ENCODE measurements around the gene MS4A3. TPM values are rescaled to one million over a fixed set of nuclear protein-coding genes. Genes with fewer than 3 reads are reported as not detected.
"Not testable (repeated sequence)": the region's sequence is repeated elsewhere in the genome, so short reads cannot be mapped to it uniquely, and the experiment has no call there.

MS4A3 gene, protein sequence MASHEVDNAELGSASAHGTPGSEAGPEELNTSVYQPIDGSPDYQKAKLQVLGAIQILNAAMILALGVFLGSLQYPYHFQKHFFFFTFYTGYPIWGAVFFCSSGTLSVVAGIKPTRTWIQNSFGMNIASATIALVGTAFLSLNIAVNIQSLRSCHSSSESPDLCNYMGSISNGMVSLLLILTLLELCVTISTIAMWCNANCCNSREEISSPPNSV
- polyA plus RNA-seq (2012; ENCODE audit: low read depth, missing spikeins) = not detected

DNA sequence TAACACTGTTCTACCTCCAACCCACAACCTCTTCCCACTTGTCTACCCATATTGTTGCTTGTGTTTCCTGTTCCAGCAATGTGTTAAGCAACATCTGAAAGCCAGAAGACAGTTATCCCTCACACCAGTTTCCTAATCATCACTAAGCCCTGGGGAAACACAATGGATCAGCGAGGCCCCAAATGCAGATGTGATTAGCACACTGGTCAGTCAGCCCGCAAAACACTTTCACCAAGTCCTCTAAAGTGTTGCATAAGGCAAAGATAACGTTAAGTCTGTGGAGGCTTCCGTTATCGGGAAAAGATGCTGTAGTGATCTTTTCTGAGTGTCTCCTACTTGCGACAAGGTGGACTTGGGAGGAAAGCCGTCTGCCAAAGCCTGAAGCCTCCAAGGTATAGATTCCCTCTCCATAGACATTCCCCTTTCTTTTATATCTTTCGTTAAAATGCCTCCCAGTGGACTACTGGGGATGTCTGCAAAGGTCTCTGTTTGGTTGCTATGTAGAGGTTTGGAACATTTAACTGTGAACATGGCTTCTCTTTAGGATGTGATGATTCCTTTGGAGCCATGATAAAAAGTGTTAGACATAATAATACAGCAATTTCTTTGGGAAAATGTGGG, at the start of gene MS4A3:
Gene MS4A3 (plus strand): TSS at position 317 of the 621 bp plus-strand sequence. CDS start 4,496 bp downstream, outside the sequence.
- FAIRE-seq (no peak), DNase-seq (ENCODE audit: insufficient read length, low spot score) (no peak)
- TF ChIP-seq SPI1 (IDR thresholded peaks at IDR 0.05; ENCODE audit: low read depth, low read length) = no peak
- TF ChIP-seq PAX5 (IDR thresholded peaks at IDR 0.05; ENCODE audit: insufficient read depth, low read length, severe bottlenecking) = no peak
- no peak for TF ChIP-seq TAF1 (IDR thresholded peaks at IDR 0.05; ENCODE audit: low read depth, low read length)
- no peak for TF ChIP-seq POLR2A (IDR thresholded peaks at IDR 0.05; ENCODE audit: low read depth, low read length)
- no peak for TF ChIP-seq POLR2AphosphoS5 (IDR thresholded peaks at IDR 0.05; ENCODE audit: low read depth, low read length)
- no peak for TF ChIP-seq POU2F2 (IDR thresholded peaks at IDR 0.05; ENCODE audit: low read depth, low read length)

DNA sequence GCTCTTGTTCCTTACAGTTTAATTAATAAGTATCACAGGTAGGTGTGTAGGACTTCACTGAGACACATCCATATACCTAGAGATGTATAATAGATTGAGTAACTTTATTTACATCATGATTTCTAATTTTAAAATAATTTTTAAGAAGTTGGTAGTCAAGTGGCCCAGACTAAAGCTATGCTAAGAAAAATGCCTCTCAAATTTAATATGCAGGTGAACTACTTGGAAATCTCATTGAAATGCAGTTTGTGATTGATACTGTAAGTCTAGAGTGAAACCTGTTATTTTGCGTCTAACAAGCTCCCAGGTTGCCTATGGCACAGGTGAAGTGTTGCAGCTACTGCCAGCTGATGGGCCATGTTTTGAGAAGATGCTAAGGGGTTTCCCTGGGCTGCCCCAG, 39.6 kb upstream of the MS4A3 start, which contains the start of gene OOSP4B:
Gene OOSP4B (plus strand): TSS at position 301 of the 400 bp plus-strand sequence.
- DNase-seq (ENCODE audit: insufficient read length, low spot score) (no peak), FAIRE-seq (no peak)
- TF ChIP-seq POLR2A (IDR thresholded peaks at IDR 0.05; ENCODE audit: low read depth, low read length) (no peak), PAX5 (IDR thresholded peaks at IDR 0.05; ENCODE audit: insufficient read depth, low read length, severe bottlenecking) (no peak)

DNA sequence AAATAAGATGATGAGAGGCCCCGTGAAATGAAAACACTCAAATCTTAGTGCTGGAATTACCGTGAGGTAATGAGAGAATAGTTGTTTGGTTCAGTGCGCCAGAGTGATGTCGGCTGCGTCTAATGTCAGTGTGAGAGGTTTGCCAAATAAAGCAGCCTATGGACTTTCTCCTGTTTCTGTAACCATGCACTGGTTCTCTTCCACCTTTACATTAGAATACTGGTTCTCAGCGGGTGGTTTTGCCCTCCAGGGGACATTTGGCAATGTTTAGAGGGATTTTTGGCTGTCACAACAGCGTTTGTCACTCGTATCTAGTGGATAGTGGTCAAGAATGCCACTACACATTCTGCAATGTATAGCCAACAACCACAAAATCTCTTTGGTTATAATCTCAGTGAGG, 38.4 kb upstream of the MS4A3 start:
- FAIRE-seq (no peak), DNase-seq (ENCODE audit: insufficient read length, low spot score) (no peak)
- TF ChIP-seq PAX5 (IDR thresholded peaks at IDR 0.05; ENCODE audit: insufficient read depth, low read length, severe bottlenecking) (no peak), TAF1 (IDR thresholded peaks at IDR 0.05; ENCODE audit: low read depth, low read length) (no peak), POU2F2 (IDR thresholded peaks at IDR 0.05; ENCODE audit: low read depth, low read length) (no peak), SPI1 (IDR thresholded peaks at IDR 0.05; ENCODE audit: low read depth, low read length) (no peak), POLR2AphosphoS5 (IDR thresholded peaks at IDR 0.05; ENCODE audit: low read depth, low read length) (no peak), POLR2A (IDR thresholded peaks at IDR 0.05; ENCODE audit: low read depth, low read length) (no peak)

DNA sequence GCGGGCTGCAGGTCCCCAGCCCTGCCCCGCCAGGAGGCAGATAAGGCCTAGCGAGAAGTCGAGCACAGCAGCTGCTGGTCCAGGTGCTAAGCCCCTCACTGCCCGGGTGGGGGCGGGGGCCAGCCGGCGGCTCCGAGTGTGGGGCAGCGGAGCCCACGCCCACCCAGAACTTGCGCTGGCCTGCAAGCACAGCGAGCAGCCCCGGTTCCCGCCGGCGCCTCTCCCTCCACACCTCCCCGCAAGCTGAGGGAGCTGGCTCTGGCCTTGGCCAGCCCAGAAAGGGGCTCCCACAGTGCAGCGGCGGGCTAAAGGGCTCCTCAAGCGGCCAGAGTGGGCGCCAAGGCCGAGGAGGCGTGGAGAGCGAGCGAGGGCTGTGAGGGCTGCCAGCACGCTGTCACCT, 36.1 kb upstream of the MS4A3 start:
- DNase-seq (ENCODE audit: insufficient read length, low spot score); FAIRE-seq: not testable (repeated sequence)

DNA sequence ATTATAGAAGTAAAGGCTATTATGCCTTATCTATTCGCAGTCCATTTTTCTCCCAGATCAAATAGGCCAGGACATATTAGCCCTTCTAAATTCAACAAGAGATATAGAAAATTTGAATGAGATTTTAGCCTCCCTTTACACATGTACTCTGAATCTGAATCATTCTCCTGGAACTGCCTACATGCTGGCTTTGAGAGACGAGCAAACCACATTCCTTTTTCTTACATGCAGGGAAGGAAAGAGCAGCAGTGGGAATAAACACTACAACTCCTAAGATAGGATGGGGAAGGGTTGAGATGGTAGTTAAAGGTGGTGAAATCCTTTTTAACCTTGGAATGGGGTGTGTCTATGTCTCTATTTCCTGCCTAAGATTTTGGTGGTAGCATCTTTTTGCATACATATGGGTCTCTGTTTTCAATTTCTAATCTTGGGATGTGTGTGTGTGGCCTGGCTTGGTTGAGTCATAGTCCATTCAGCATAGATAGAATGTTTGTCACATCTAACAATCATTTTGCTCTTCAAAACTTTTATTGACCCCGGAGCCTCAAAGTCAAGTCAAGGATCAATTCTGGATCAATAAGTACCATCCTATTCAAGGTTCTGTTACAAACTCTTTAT, 27.3 kb upstream of the MS4A3 start:
- no peak for TF ChIP-seq POU2F2 (IDR thresholded peaks at IDR 0.05; ENCODE audit: low read depth, low read length)
- TF ChIP-seq SPI1 (IDR thresholded peaks at IDR 0.05; ENCODE audit: low read depth, low read length) = no peak
- TF ChIP-seq PAX5 (IDR thresholded peaks at IDR 0.05; ENCODE audit: insufficient read depth, low read length, severe bottlenecking) = no peak
- TF ChIP-seq TAF1 (IDR thresholded peaks at IDR 0.05; ENCODE audit: low read depth, low read length) = no peak
- no peak for TF ChIP-seq POLR2A (IDR thresholded peaks at IDR 0.05; ENCODE audit: low read depth, low read length)
- TF ChIP-seq POLR2AphosphoS5 (IDR thresholded peaks at IDR 0.05; ENCODE audit: low read depth, low read length) = no peak
- DNase-seq (ENCODE audit: insufficient read length, low spot score) (no peak), FAIRE-seq (no peak)

DNA sequence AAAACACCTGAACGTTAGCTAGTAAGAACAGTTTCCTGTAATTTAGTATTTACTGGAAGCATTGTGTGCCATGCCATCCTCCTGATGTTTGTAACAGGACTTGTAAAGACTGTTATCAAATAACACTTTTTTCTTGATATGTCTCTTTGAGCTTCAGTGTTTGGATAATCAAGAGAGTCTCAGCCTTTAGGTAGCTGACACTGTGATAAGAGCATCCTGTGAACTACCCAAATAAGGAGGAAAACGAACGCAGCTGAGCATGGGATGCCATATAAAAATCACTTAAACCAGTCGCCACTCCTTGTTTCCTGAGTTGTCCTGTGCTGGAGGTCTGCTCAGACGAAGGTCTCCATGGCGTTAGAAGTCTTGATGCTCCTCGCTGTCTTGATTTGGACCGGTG, 16.4 kb upstream of the MS4A3 start, which contains the start of gene OOSP2:
Gene OOSP2 (plus strand): TSS at position 301 of the 400 bp plus-strand sequence. CDS start 51 bp downstream, at position 352.
- FAIRE-seq (no peak), DNase-seq (ENCODE audit: insufficient read length, low spot score) (no peak)
- TF ChIP-seq PAX5 (IDR thresholded peaks at IDR 0.05; ENCODE audit: insufficient read depth, low read length, severe bottlenecking) (no peak), SPI1 (IDR thresholded peaks at IDR 0.05; ENCODE audit: low read depth, low read length) (no peak), TAF1 (IDR thresholded peaks at IDR 0.05; ENCODE audit: low read depth, low read length) (no peak), POLR2AphosphoS5 (IDR thresholded peaks at IDR 0.05; ENCODE audit: low read depth, low read length) (no peak), POLR2A (IDR thresholded peaks at IDR 0.05; ENCODE audit: low read depth, low read length) (no peak), POU2F2 (IDR thresholded peaks at IDR 0.05; ENCODE audit: low read depth, low read length) (no peak)

DNA sequence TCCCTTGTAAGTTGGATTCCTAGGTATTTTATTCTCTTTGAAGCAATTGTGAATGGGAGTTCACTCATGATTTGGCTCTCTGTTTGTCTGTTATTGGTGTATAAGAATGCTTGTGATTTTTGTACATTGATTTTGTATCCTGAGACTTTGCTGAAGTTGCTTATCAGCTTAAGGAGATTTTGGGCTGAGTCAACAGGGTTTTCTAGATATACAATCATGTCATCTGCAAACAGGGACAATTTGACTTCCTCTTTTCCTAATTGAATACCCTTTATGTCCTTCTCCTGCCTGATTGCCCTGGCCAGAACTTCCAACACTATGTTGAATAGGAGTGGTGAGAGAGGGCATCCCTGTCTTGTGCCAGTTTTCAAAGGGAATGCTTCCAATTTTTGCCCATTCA, 6.0 kb upstream of the MS4A3 start:
- not testable (repeated sequence) for FAIRE-seq; DNase-seq (ENCODE audit: insufficient read length, low spot score)

DNA sequence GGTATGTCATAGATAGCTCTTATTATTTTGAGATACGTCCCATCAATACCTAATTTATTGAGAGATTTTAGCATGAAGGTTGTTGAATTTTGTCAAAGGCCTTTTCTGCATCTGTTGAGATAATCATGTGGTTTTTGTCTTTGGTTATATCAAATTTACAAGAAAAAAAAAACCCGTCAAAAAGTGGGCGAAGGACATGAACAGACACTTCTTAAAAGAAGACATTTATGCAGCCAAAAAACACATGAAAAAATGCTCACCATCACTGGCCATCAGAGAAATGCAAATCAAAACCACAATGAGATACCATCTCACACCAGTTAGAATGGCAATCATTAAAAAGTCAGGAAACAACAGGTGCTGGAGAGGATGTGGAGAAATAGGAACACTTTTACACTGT, 5.6 kb upstream of the MS4A3 start:
- DNase-seq (ENCODE audit: insufficient read length, low spot score) = not testable (repeated sequence)

DNA sequence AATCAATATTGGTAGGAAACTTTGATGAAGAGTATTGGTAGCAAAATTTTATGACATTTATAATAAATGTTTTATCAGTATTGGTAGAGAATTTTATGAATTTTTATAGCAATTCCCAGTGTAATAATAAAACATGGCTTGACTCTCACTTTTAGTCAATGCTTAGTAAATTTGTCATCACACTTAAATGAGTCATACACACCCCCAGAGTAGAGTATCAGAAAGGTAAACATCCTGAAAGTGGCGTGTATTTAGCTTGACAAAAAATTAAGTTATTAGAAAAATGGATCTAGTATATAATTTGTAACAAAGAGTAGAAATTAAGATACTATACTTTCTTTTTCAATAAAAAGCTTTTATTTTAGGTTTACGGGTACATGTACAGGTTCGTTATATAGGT, 2.6 kb downstream of the MS4A3 start:
- TF ChIP-seq POU2F2 (IDR thresholded peaks at IDR 0.05; ENCODE audit: low read depth, low read length) (no peak), POLR2A (IDR thresholded peaks at IDR 0.05; ENCODE audit: low read depth, low read length) (no peak), TAF1 (IDR thresholded peaks at IDR 0.05; ENCODE audit: low read depth, low read length) (no peak), POLR2AphosphoS5 (IDR thresholded peaks at IDR 0.05; ENCODE audit: low read depth, low read length) (no peak)
- no peak for DNase-seq (ENCODE audit: insufficient read length, low spot score)
- FAIRE-seq = no peak

More for the DNA sequence above, 5.6 kb upstream of the MS4A3 start:
- not testable (repeated sequence) for FAIRE-seq

DNA sequence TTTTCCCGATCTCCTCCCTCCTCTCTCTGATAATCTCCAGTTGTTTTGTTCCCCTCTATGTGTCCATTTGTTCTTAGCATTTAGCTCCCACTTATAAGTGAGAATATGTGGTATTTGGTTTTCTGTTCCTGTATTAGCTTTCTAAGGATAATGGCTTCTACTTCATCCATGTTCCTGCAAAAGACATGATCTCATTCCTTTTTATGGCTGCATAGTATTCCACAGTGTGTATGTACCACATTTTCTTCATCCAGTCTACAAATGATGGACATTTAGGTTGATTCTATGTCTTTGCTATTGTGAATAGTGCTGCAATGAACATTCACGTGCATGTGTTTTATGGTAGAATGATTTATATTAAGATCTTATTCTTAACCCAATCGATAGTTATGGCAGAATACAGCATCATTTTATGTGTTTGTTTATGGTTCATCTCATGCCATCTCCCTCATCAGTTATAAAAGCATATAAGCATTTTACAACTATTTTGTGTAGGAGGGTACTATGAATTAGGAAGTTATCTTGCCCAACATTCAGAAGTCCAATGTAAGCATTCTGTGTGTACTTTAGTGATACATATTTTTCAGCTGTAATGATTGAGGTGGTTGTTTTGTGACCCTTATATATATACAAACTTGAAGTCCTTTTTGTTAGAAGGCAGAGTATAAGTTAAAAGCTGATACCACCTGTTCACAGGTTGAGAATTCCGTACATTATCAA, 3.2 kb downstream of the MS4A3 start:
- no peak for DNase-seq (ENCODE audit: insufficient read length, low spot score)
- no peak for FAIRE-seq
- TF ChIP-seq PAX5 (IDR thresholded peaks at IDR 0.05; ENCODE audit: insufficient read depth, low read length, severe bottlenecking) = no peak
- no peak for TF ChIP-seq SPI1 (IDR thresholded peaks at IDR 0.05; ENCODE audit: low read depth, low read length)
- no peak for TF ChIP-seq POLR2A (IDR thresholded peaks at IDR 0.05; ENCODE audit: low read depth, low read length)
- TF ChIP-seq TAF1 (IDR thresholded peaks at IDR 0.05; ENCODE audit: low read depth, low read length) = no peak
- TF ChIP-seq POLR2AphosphoS5 (IDR thresholded peaks at IDR 0.05; ENCODE audit: low read depth, low read length) = no peak
- no peak for TF ChIP-seq POU2F2 (IDR thresholded peaks at IDR 0.05; ENCODE audit: low read depth, low read length)

Data from GM12891 (cell line).